ENCODE results near the gene PPARA.

DNA sequence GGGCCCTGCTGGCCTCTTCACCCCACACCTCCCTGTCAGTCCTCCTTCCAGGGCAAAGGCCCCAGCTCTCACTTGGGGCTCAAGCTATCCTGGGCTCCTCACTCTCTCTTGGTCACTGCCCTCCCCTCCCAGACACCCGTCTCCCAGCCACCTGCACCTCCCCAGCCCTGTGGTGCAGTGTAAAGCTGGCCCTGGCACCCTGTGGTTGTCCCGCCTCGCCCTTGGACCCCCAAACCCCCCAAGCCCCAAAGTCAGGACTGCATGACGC, 16.8 kb upstream of the PPARA start:
- no peak for TF ChIP-seq GATA3 (IDR thresholded peaks at IDR 0.05; ENCODE audit: low read depth, low read length)
- TF ChIP-seq GATA2 (IDR thresholded peaks at IDR 0.05; ENCODE audit: low read depth, low read length), result no peak

Data from SH-SY5Y (cell line).